ENCODE data around the gene PHF21A. TPM values are rescaled to one million over a fixed set of nuclear protein-coding genes. Genes with fewer than 3 reads are reported as not detected.

Gene PHF21A
- total and polyA plus RNA-seq, 10 of the 15 experiments (the other 5 are each of a cell fraction or from before 2014, with no cell fraction given) = 2.6 to 37.2 (median 16.0) TPM

GRCh38 chr11:45933131-45933831 is 188.0 kb downstream of the PHF21A start:
- POLR2A ChIA-PET = interaction anchor here (0.8 to 1.0 kb wide), 2 partner anchors 10 to 16 kb away, joined by 3 to 7 read pairs; partner anchors contain the start of gene PEX16
- DNase-seq (ENCODE audit: low read depth, low spot score) = no peak
- no peak overlapping the region for H2AFZ ChIP-seq (ENCODE audit: control insufficient read depth, low read depth, low read length)
- SMC1A ChIA-PET (ENCODE audit: uncharacterized antibody, unreplicated experiment) = no interaction called here
- ATAC-seq = peak; percentile 50
- CTCF ChIA-PET = interaction anchor here (1.0 to 1.2 kb wide), 2 partner anchors 31 to 32 kb away, joined by 3 to 7 read pairs; no protein-coding TSS in a partner anchor
- H3K79me2 ChIP-seq (ENCODE audit: control insufficient read depth, insufficient read depth, low read length) = no peaks in the 10 kb centered on the region
- H3K9me3 ChIP-seq (replicated peaks; ENCODE audit: control insufficient read depth, insufficient read depth, low read length) = no peaks in the 10 kb centered on the region
- H3K27me3 ChIP-seq (replicated peaks in 1 of 2; ENCODE audit: control insufficient read depth in 2 of 2, insufficient read depth in 2 of 2, low read length in 1 of 2) = no peaks in the 10 kb centered on the region
- intact Hi-C loops (cut with micrococcal nuclease; ENCODE audit: unreplicated experiment) = no loop called here
- in situ Hi-C loops (cut with MboI) = no loop called here
- peaks cover 3 to 12% of the 10 kb centered on the region in 2 experiments; a peak in 3 of 4 replicates for H3K36me3 ChIP-seq (ENCODE audit: control insufficient read depth in 2 of 2, insufficient read depth in 2 of 2, low read length in 1 of 2)
- no peak overlapping the region for H3K9ac ChIP-seq (ENCODE audit: control insufficient read depth, insufficient read depth, low read length)
- H3K4me1 ChIP-seq (ENCODE audit: control insufficient read depth, insufficient read depth, low read length) = peaks cover 55% of the 10 kb centered on the region
- no peak overlapping the region for H3K27ac ChIP-seq (ENCODE audit: control insufficient read depth, insufficient read depth)
- RAD21 ChIA-PET (ENCODE audit: unreplicated experiment) = interaction anchor here (1.2 kb wide), 1 partner anchor 8 kb away, joined by 3 read pairs; no protein-coding TSS in a partner anchor
- TSS peak; percentile 63 for BruUV-seq (replicated peaks)
- peaks cover 6% of the 10 kb centered on the region for H4K20me1 ChIP-seq (ENCODE audit: control insufficient read depth, insufficient read depth)
- 29% methylated on average over 13 of the region's 15 CpGs for WGBS (ENCODE audit: insufficient coverage, insufficient replicate concordance, low lambda C conversion rate, missing lambda C conversion rate)
- no peak for FAIRE-seq
- no peak overlapping the region for H3K4me3 ChIP-seq
- peak overlapping the region; percentile 60 for H3K4me2 ChIP-seq (ENCODE audit: control insufficient read depth, insufficient read depth)
- TF ChIP-seq NRF1 (conservative IDR thresholded peaks at IDR 0.05; ENCODE audit: low read depth, low read length) (no peak), BCL11A (IDR thresholded peaks at IDR 0.05; ENCODE audit: low read depth, low read length) (peak; percentile 12; the same call in 1 of the 2 replicates), SRF (IDR thresholded peaks at IDR 0.05; ENCODE audit: low read depth in 2 of 2, low read length in 2 of 2) (no peak), CEBPB (IDR thresholded peaks at IDR 0.05; ENCODE audit: borderline replicate concordance in 1 of 2, low read depth in 2 of 2, low read length in 2 of 2) (no peak), EP300 (IDR thresholded peaks at IDR 0.05; ENCODE audit: borderline replicate concordance in 1 of 2, control insufficient read depth in 1 of 2, low read depth in 2 of 2, low read length in 2 of 2) (0 out of 4 replicates have a peak, but pooled peaks of 1 of the 2 experiments have one; percentile 20), STAT3 (IDR thresholded peaks at IDR 0.05; ENCODE audit: low read depth, low read length) (no peak), E4F1 (IDR thresholded peaks at IDR 0.05; ENCODE audit: borderline replicate concordance, partially characterized antibody) (no peak), SPI1 (IDR thresholded peaks at IDR 0.05; ENCODE audit: borderline replicate concordance, insufficient read depth, low read depth, low read length) (peak; percentile 89), E2F8 (IDR thresholded peaks at IDR 0.05; ENCODE audit: low read depth, partially characterized antibody) (no peak), PAX8 (IDR thresholded peaks at IDR 0.05) (no peak), TCF3 (IDR thresholded peaks at IDR 0.05; ENCODE audit: borderline replicate concordance, insufficient read depth, low read depth, low read length) (no peak), SIX5 (IDR thresholded peaks at IDR 0.05; ENCODE audit: low read depth, low read length, severe bottlenecking) (no peak), ZNF207 (IDR thresholded peaks at IDR 0.05; ENCODE audit: borderline replicate concordance) (no peak), PAX5 (IDR thresholded peaks at IDR 0.05; ENCODE audit: borderline replicate concordance, low read depth, low read length) (0 out of 2 replicates have a peak, but pooled peaks have one; percentile 16), KLF5 (IDR thresholded peaks at IDR 0.05; ENCODE audit: partially characterized antibody) (no peak), IRF3 (IDR thresholded peaks at IDR 0.05) (no peak)

Data from GM12878 (cell line).